SJCRH30 (cell line): ENCODE data around the gene TBC1D14. TPM values are rescaled to one million over a fixed set of nuclear protein-coding genes. Genes with fewer than 3 reads are reported as not detected.

Source experiments
- DNase-seq, 2 experiments: peaks; one replicate each; pipeline ENCODE4 v3.0.0-alpha.2; 2015 to 2020
- H3K27ac ChIP-seq: fragments of 250-450 bp; sonication (Bioruptor Pico); 2 replicates; pipeline ENCODE4 v1.5.1; 2020; ENCODE audit warnings: mild to moderate bottlenecking, moderate library complexity
- H3K27me3 ChIP-seq: fragments of 250-450 bp; sonication (Bioruptor Pico); 2 replicates; pipeline ENCODE4 v1.5.1; 2020; ENCODE audit warnings: mild to moderate bottlenecking, moderate library complexity
- H3K36me3 ChIP-seq: fragments of 250-450 bp; sonication (Bioruptor Pico); 2 replicates; pipeline ENCODE4 v1.5.1; 2020; ENCODE audit warnings: mild to moderate bottlenecking, moderate library complexity
- H3K4me1 ChIP-seq: fragments of 250-450 bp; sonication (Bioruptor Pico); 2 replicates; pipeline ENCODE4 v1.5.1; 2020; ENCODE audit warnings: mild to moderate bottlenecking, moderate library complexity
- H3K4me3 ChIP-seq: fragments of 250-450 bp; sonication (Bioruptor Pico); 2 replicates; pipeline ENCODE4 v1.5.1; 2020; ENCODE audit warnings: mild to moderate bottlenecking, moderate library complexity
- H3K9me3 ChIP-seq: fragments of 250-450 bp; sonication (Bioruptor Pico); replicated peaks from 2 replicates; pipeline ENCODE4 v1.5.1; 2020; ENCODE audit warnings: mild to moderate bottlenecking, moderate library complexity
- total RNA-seq: library from RNA; depleted of rRNA; stranded (reverse); fragments of >200 nt; shearing (Covaris generic); gene quantifications from 2 replicates; pipeline ENCODE4 v1.2.3, GENCODE V29; 2014

TBC1D14 gene
- total RNA-seq, 1 experiment from 2014 or later, result 58.0 TPM

DNA sequence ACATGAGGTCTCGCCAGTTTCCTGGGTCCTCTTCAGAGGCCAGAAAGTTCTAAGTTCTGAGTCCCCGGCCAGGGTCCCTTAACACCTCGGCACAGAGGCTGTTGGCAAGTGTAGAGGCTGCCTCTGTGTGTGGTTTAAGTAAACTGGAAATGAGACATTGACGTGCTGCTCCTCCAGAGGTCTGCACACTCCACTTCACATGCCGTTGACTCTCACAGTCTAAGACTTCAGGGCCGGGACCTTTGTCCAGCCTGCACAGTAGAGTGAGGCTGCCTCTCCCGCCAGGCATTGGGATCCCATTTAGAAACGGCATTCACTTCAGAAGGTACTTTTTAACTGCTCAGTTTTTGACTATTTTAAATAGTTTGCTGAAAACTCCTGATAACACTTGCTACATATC, 123.0 kb downstream of the TBC1D14 start:
- no peaks in the 10 kb centered on the region for H3K9me3 ChIP-seq
- H3K27me3 ChIP-seq, result no peaks in the 10 kb centered on the region
- no peak overlapping the region for H3K27ac ChIP-seq
- no peaks in the 10 kb centered on the region for H3K4me1 ChIP-seq
- DNase-seq, result no peak
- no peak overlapping the region for H3K4me3 ChIP-seq
- peaks cover 23% of the 10 kb centered on the region for H3K36me3 ChIP-seq

- Histone ChIP-seq H3K27me3 (no peaks in the 10 kb centered on the region), H3K9me3 (no peaks in the 10 kb centered on the region), H3K4me3 (no peak overlapping the region), H3K27ac (no peak overlapping the region), H3K4me1 (no peaks in the 10 kb centered on the region), H3K36me3 (peaks cover 18% of the 10 kb centered on the region)
- DNase-seq, result no peak
These were observed 124.8 kb downstream of the TBC1D14 start for GRCh38 chr4:7034262-7035081.

DNA sequence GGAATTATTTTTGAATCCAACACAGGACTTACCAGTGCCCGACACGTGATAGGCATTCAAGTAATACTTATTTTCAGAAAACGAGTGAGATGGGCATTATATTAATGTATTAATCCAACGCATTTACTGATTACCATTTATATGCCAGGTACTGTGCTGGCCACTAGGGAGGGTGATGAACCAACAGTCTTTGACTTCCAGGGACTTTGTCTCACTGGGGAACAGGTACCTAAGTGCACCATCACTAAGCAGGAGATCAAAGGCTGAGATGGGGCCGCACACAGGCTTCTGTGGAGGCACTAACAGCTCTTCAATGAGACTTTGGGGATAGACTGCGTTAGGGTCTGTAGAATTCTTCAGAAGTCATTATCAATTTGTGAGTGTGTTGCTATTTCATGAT, 127.8 kb downstream of the TBC1D14 start:
- H3K27ac ChIP-seq, result no peak overlapping the region
- H3K9me3 ChIP-seq, result no peaks in the 10 kb centered on the region
- H3K36me3 ChIP-seq, result no peaks in the 10 kb centered on the region
- no peak overlapping the region for H3K4me3 ChIP-seq
- H3K4me1 ChIP-seq, result peaks cover 5% of the 10 kb centered on the region
- no peaks in the 10 kb centered on the region for H3K27me3 ChIP-seq
- no peak for DNase-seq

- H3K27me3 ChIP-seq, result no peaks in the 10 kb centered on the region
- no peak for DNase-seq
- H3K36me3 ChIP-seq, result no peaks in the 10 kb centered on the region
- H3K4me3 ChIP-seq, result no peak overlapping the region
- H3K9me3 ChIP-seq, result no peaks in the 10 kb centered on the region
- H3K27ac ChIP-seq, result no peak overlapping the region
- H3K4me1 ChIP-seq, result peaks cover 5% of the 10 kb centered on the region
These were observed 131.1 kb downstream of the TBC1D14 start for GRCh38 chr4:7040765-7041164.

DNA sequence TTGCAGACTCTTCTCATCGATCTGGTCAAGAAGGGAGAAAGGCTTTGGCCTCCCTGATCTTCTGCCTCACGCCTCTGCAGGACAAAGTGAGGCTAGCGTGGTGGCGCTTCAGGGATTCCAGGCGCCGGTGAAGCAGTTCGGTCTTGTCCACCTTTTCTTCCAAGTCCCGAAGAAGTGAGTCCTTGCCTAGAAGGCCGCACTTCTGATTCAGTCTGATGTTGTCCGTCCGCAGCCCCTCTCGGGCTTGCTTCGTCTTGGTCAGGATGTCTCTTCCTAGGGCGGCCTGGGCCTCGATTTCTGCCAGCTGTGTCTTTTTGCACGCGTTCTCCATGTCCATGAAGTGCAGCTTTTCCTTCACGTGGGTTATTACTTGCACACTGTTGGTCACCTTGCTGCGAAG, 131.6 kb downstream of the TBC1D14 start:
- Histone ChIP-seq H3K4me3 (no peak overlapping the region), H3K27me3 (no peaks in the 10 kb centered on the region), H3K36me3 (no peaks in the 10 kb centered on the region), H3K27ac (no peak overlapping the region), H3K9me3 (no peaks in the 10 kb centered on the region), H3K4me1 (peaks cover 5% of the 10 kb centered on the region)
- no peak for DNase-seq

DNA sequence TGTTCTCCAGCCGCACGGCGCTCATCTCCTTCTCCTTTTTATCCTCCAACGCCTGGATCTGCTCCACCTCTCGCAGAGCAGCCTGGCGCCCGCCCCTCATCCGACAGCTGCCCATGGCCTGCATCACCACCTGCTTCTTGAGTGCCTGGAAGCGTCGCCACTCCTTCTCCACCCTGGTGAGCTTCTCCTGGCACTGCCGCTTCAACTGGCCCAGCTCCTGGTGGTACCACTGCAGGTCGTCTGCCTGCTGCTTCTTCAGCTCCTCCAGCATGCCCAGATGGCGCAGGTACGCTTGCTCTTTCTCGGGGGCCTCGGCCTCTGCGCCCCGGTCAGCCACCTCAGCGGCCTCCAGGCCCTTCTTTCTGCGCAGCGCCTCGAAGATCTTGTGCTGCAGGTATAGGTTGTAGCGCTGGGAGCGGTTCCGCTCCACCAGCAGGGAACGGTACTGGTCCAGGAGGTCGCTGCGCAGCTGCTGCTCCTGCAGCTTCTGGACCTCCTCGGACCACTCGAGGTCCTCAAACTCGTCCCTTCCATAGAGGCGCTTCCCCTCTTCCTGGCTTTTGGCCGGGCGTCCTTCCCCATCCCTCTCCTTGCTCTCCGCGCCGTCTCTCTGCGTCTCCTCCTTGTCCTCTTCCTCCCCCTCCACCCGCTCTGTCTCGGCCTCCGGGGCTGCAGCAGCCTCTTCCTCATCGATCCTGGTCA, 132.3 kb downstream of the TBC1D14 start:
- Histone ChIP-seq H3K27me3 (no peaks in the 10 kb centered on the region), H3K36me3 (no peaks in the 10 kb centered on the region), H3K27ac (no peak overlapping the region), H3K9me3 (no peaks in the 10 kb centered on the region), H3K4me3 (peak overlapping the region; percentile 64), H3K4me1 (peaks cover 5% of the 10 kb centered on the region)
- peak; percentile 51 to 61 for DNase-seq

GRCh38 chr4:7042503-7043283, 133.1 kb downstream of the TBC1D14 start:
- Histone ChIP-seq H3K4me1 (peaks cover 5% of the 10 kb centered on the region), H3K9me3 (no peaks in the 10 kb centered on the region)
- DNase-seq, result peak; percentile 98

GRCh38 chr4:7043284-7044136, 133.9 kb downstream of the TBC1D14 start, which contains the start of gene TADA2B:
TADA2B (plus strand) TSS chr4:7043372; CDS start chr4:7043580, 208 bp downstream.
- peak; percentile 58 to 67 for DNase-seq
- Histone ChIP-seq H3K27ac (peak within 1 kb of the TSS; percentile 62), H3K4me3 (peak within 1 kb of the TSS; percentile 96), H3K27me3 (no peaks in the 10 kb centered on the region), H3K36me3 (no peaks in the 10 kb centered on the region), H3K9me3 (no peaks in the 10 kb centered on the region), H3K4me1 (peaks cover 5% of the 10 kb centered on the region)

More at GRCh38 chr4:7042503-7043283, 133.1 kb downstream of the TBC1D14 start:
- H3K27ac ChIP-seq, result no peak overlapping the region
- no peaks in the 10 kb centered on the region for H3K36me3 ChIP-seq
- H3K27me3 ChIP-seq, result no peaks in the 10 kb centered on the region
- peak overlapping the region; percentile 64 for H3K4me3 ChIP-seq

DNA sequence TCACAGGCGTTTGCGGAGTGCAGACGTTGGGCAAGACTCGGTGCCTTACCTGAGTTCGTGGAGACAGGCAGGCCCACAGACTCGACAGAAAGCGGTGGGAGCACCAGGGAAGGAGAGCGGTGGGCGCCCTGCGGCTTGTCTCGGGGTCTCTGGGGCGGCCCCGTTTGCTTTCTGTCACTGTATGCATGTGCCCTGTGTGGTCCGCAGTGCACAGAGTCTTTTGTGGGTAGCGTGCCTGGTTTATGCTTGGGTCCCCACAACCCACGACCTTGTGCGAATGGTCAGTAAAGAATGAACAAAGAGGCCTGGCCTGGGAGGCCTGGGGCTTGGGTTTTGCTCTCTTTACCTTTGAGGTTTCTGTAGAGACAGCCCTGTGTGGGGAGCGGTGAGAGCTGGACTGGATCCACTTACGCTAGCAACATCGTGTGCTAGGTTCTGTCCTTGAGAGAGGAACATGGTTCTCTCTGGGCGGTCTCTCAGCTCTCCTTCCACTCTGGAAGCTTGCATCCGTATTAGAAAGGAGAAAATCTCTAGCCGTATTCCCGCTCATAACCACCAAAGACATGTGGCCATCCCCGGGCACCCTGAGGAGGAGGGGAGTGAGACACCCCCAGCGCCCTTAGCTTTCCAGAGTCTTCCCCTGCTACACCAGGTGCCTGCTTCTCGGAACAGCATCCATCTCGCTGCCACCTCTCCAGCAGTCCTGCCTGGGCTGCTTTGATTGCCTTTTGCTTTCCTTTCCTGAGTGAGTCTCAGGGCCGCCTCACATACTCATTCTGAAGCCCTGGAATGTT, 134.7 kb downstream of the TBC1D14 start:
- Histone ChIP-seq H3K36me3 (no peaks in the 10 kb centered on the region), H3K4me1 (peaks cover 5% of the 10 kb centered on the region), H3K4me3 (peak overlapping the region; percentile 96), H3K27me3 (no peaks in the 10 kb centered on the region), H3K9me3 (no peaks in the 10 kb centered on the region), H3K27ac (no peak overlapping the region; the same call in 1 of the 2 replicates)
- no peak for DNase-seq

DNA sequence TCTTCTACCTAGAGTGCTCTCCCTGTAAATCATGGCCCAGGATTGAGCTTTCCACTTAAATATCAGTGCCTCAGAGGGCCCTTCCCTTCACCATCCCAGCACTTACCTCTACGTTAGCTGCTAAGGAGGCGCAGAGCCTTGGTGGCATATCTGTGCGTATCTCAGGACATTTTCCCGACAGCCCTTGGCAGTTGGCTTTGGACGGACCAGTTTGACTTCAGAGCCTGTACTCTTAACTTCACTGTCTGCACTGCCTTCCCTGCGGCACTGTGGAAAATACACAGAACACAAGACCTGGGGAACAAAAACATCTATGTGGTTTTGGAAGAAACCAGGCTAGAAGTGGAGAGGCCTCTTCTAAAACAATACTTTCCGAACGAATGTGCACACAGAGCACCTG, 135.9 kb downstream of the TBC1D14 start:
- H3K27me3 ChIP-seq, result no peaks in the 10 kb centered on the region
- no peak for DNase-seq
- H3K36me3 ChIP-seq, result no peaks in the 10 kb centered on the region
- H3K9me3 ChIP-seq, result no peaks in the 10 kb centered on the region
- no peak overlapping the region for H3K4me3 ChIP-seq
- no peak overlapping the region for H3K27ac ChIP-seq
- H3K4me1 ChIP-seq, result peaks cover 5% of the 10 kb centered on the region

GRCh38 chr4:7045961-7046921, 136.6 kb downstream of the TBC1D14 start:
- no peaks in the 10 kb centered on the region for H3K9me3 ChIP-seq
- no peaks in the 10 kb centered on the region for H3K36me3 ChIP-seq
- no peak for DNase-seq
- H3K4me3 ChIP-seq, result no peak overlapping the region
- H3K27me3 ChIP-seq, result no peaks in the 10 kb centered on the region
- no peak overlapping the region for H3K27ac ChIP-seq
- peaks cover 5% of the 10 kb centered on the region for H3K4me1 ChIP-seq

- H3K36me3 ChIP-seq, result no peaks in the 10 kb centered on the region
- DNase-seq, result no peak
- H3K27me3 ChIP-seq, result no peaks in the 10 kb centered on the region
- H3K4me3 ChIP-seq, result no peak overlapping the region
- no peak overlapping the region for H3K27ac ChIP-seq
- H3K4me1 ChIP-seq, result peaks cover 1% of the 10 kb centered on the region
- no peaks in the 10 kb centered on the region for H3K9me3 ChIP-seq
These were observed 137.3 kb downstream of the TBC1D14 start for GRCh38 chr4:7046971-7047370.
